ENCODE results near the gene CUL5.

DNA sequence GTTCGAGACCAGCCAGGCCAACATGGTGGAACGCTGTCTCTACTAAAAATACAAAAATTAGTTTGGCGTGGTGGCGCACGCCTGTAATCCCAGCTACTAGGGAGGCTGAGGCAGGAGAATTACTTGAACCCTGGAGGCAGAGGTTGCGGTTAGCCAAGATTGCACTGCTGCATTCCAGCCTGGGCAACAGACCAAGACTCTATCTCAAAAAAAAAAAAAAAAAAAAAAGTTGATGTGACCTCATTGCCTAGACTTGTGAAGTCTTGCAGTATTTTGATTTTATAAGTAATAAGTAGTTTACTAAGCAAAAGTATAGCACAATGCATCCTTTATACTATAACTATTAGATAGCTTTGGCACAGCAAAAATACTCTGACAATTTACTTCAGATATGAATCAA, 9.9 kb upstream of the CUL5 start:
- TF ChIP-seq GATA3 (IDR thresholded peaks at IDR 0.05; ENCODE audit: low read depth, low read length) (no peak), GATA2 (IDR thresholded peaks at IDR 0.05; ENCODE audit: low read depth, low read length) (no peak)
